Measurements from ENCODE around the gene SUFU. TPM values are rescaled to one million over a fixed set of nuclear protein-coding genes. Genes with fewer than 3 reads are reported as not detected.

The SUFU gene
- total and polyA plus RNA-seq, 9 donors: 4.6 to 19.1 (median 14.2) TPM

GRCh38 chr10:102485093-102485784 lies 18.5 kb upstream of the SUFU start:
- no peak for DNase-seq
- 84 to 87% (median 86%) methylated on average over 18 of the region's 18 CpGs for WGBS, 3 donors
- H3K9me3 ChIP-seq: no peaks in the 10 kb centered on the region
- no peak overlapping the region for H3K27ac ChIP-seq
- H3K4me1 ChIP-seq (ENCODE audit: insufficient read depth): no peaks in the 10 kb centered on the region
- no peak overlapping the region for H3K4me3 ChIP-seq
- H3K36me3 ChIP-seq: no peaks in the 10 kb centered on the region
- intact Hi-C loops (cut with DNase I): no loop called here
- TF ChIP-seq CTCF (IDR thresholded peaks at IDR 0.05) (no peak), EP300 (IDR thresholded peaks at IDR 0.05) (no peak), POLR2A (IDR thresholded peaks at IDR 0.05) (no peak)
- no peaks in the 10 kb centered on the region for H3K27me3 ChIP-seq

- 68 to 76% (median 68%) methylated on average over 4 of the region's 4 CpGs for WGBS, 3 donors
- H3K27me3 ChIP-seq: no peaks in the 10 kb centered on the region
- H3K36me3 ChIP-seq: no peaks in the 10 kb centered on the region
- TF ChIP-seq EP300 (IDR thresholded peaks at IDR 0.05) (no peak), CTCF (IDR thresholded peaks at IDR 0.05) (no peak), POLR2A (IDR thresholded peaks at IDR 0.05) (no peak)
- peak in 1 of 5 donors; percentile 6 for DNase-seq
- no peaks in the 10 kb centered on the region for H3K9me3 ChIP-seq
- peaks cover 11% of the 10 kb centered on the region for H3K4me1 ChIP-seq (ENCODE audit: insufficient read depth)
- H3K27ac ChIP-seq: no peak overlapping the region
- intact Hi-C loops (cut with DNase I): no loop called here
- no peak overlapping the region for H3K4me3 ChIP-seq
Measured at GRCh38 chr10:102491136-102491535, 12.6 kb upstream of the SUFU start.

GRCh38 chr10:102492344-102492939 lies 11.3 kb upstream of the SUFU start:
- H3K4me3 ChIP-seq: no peak overlapping the region
- H3K27me3 ChIP-seq: no peaks in the 10 kb centered on the region
- no peaks in the 10 kb centered on the region for H3K9me3 ChIP-seq
- intact Hi-C loops (cut with DNase I): no loop called here
- H3K27ac ChIP-seq: no peak overlapping the region
- peaks cover 11% of the 10 kb centered on the region for H3K4me1 ChIP-seq (ENCODE audit: insufficient read depth)
- peak in 1 of 5 donors; percentile 42 for DNase-seq
- TF ChIP-seq CTCF (IDR thresholded peaks at IDR 0.05) (no peak), EP300 (IDR thresholded peaks at IDR 0.05) (no peak), POLR2A (IDR thresholded peaks at IDR 0.05) (no peak)
- WGBS, 3 donors: 47 to 72% (median 56%) methylated on average over 7 of the region's 7 CpGs
- no peaks in the 10 kb centered on the region for H3K36me3 ChIP-seq

- 9 to 23% (median 14%) methylated on average over 2 of the region's 2 CpGs for WGBS, 3 donors
- Histone ChIP-seq H3K27ac (no peak overlapping the region), H3K27me3 (no peaks in the 10 kb centered on the region), H3K36me3 (no peaks in the 10 kb centered on the region), H3K4me3 (no peak overlapping the region), H3K9me3 (no peaks in the 10 kb centered on the region), H3K4me1 (ENCODE audit: insufficient read depth) (peaks cover 11% of the 10 kb centered on the region)
- TF ChIP-seq POLR2A (IDR thresholded peaks at IDR 0.05): no peak
- no peak for TF ChIP-seq EP300 (IDR thresholded peaks at IDR 0.05)
- no peak for TF ChIP-seq CTCF (IDR thresholded peaks at IDR 0.05)
- intact Hi-C loops (cut with DNase I): no loop called here
- peak in 3 of 5 donors; percentile 34 to 40 (median 40) for DNase-seq
Measured at GRCh38 chr10:102492983-102493382, 10.8 kb upstream of the SUFU start.
